GDM1 (cell line): ENCODE data around the gene CDK6.

ENCODE experiments used
- DNase-seq: peaks from one replicate; lab custom pipeline; 2025; lab: John Stamatoyannopoulos, UW

Gene CDK6

GRCh38 chr7:92589056-92589455 lies 247.3 kb downstream of the CDK6 start:
- DNase-seq: no peak

- DNase-seq: no peak
Measured at GRCh38 chr7:92588561-92588960, 247.8 kb downstream of the CDK6 start.

GRCh38 chr7:92586841-92587240 lies 249.5 kb downstream of the CDK6 start:
- DNase-seq: no peak

DNA sequence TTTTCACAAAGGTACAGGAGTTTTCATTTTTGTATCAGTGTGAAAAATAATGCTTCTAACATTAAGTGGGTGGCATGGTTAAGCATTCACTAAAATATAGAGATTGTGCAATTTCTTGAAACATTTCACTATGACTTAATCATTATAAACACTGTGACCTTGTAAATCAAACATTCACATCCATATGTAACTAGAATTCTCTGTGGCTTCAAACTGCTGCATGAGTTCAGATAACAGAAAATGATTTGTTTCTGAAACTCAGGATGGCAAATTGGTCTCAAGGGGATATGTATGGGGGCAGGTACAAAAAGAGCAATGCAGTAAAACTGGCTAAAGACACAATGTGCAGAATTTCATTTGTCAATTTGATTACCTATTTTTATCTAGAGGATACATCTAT lies 250.0 kb downstream of the CDK6 start:
- DNase-seq: no peak

DNA sequence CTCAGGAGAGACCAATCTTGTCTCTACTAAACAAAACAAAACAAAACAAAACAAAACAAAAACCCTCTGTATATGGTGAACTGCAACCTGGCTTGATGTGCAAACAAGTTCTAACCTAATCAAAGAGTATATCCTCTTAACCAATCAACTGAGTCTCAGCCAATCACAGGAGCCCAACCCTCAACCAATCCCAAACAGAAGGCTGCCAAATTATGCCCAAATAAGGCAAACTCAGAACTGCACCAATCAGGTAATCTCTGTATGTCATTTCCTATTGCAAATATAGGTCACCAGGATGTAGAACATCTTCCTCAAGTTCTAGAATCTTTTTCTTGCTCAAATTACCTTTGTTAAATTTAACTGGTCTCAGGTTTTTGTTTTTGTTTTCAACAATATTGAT lies 251.4 kb downstream of the CDK6 start:
- DNase-seq: no peak

DNA sequence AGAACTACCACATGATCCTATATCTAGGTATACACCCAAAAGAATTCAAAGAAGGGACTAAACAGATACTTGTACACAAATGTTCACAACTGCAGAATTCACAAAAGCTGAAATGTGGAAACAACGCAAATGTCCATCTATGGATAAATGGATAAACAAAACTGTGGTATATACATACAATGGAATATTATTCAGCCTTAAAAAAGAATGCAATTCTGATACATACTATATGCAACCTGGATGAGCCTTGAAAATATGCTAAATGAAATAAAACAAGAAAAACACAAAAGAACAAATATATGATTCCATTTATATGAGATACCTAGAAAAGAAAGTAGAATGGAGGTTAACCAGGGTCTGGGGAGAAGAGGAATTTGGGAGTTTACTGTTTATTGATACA lies 253.4 kb downstream of the CDK6 start:
- DNase-seq: no peak

- DNase-seq: no peak
Measured at GRCh38 chr7:92576296-92576695, 260.1 kb downstream of the CDK6 start.

DNA sequence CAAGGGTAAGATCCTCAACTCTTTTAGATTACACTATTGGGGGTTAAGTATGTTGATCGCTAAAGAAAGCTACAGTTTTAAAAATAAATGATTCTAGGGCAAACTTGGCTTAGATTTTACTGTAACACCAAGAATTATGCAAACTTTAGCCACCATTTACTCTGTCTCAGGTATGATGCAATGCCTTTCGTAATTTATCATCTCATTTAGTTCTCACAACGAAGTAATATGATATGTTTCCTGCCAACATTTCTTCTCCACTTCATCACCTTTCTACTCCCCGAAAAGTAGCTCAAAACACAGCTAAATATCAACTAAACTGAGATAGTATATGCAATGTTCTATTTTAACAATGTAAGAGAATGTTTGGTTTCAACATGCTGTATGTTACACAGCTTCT lies 267.2 kb downstream of the CDK6 start:
- no peak for DNase-seq

- no peak for DNase-seq
Measured at GRCh38 chr7:92567460-92567859, 268.9 kb downstream of the CDK6 start.

GRCh38 chr7:92563345-92563744 lies 273.0 kb downstream of the CDK6 start:
- DNase-seq: no peak

- DNase-seq: no peak
Measured at GRCh38 chr7:92560602-92561001, 275.8 kb downstream of the CDK6 start.

- no peak for DNase-seq
Measured at GRCh38 chr7:92557808-92558362, 278.5 kb downstream of the CDK6 start.

- no peak for DNase-seq
Measured at GRCh38 chr7:92557249-92557648, 279.1 kb downstream of the CDK6 start.
